Heart left ventricle (tissue), 13 donors: ENCODE results near the gene LBX2.

Source experiments
- CTCF ChIP-seq, 12 donors: fragments of 200-600 bp; sonication (generic) in 4 of 12; IDR thresholded peaks; one replicate each; pipeline versions ENCODE4 v1.5.0 to v1.8.0; 2018 to 2022; ENCODE audit warnings: antibody characterized with exemption in 12 of 12, mild to moderate bottlenecking in 5 of 12
- POLR2A ChIP-seq, 2 donors: fragments of 450-650 bp; IDR thresholded peaks; one replicate each; pipeline ENCODE4 v1.6.1; 2017; ENCODE audit warnings: antibody characterized with exemption in 2 of 2, mild to moderate bottlenecking in 2 of 2, moderate library complexity in 2 of 2
- donor health status: ischemic (EF 13 %, LVEDD 7.1; RV severe dilation, severe dysfunction).
- donor health status: DM: no; HTN: yes; CAD: no.
- donor health status: DM: no; HTN: no; CAD: no.
- donor health status: ischemic (EF 25% LVEDD 6.9; RV normal size, moderate dysfunction).
- donor health status: ischemic (EF 25% LVEDD 5.7; RV mildly dilated, moderate dysfunction).
- donor health status: ischemic (EF 35%, LVEDD 5.7; RV mildly dilated, moderate dysfunction).
- donor health status: nonischemic (EF 11% LVEDD 7.7; RV severe dilation, severe dysfunction).
- donor health status: DM: yes; HTN: yes; CAD: no.
- donor health status: PGD.
- donor health status: ischemic (EF 29% LVEDD 5.4; RV normal size, mild dysfunction).
- donor health status: nonischemic (EF 23%, LVEDD 6.1; RV moderate dilation, normal function).

GRCh38 chr2:74507145-74507925 lies 7.9 kb upstream of the LBX2 start, which contains the start of gene PCGF1:
- TF ChIP-seq CTCF (IDR thresholded peaks at IDR 0.05): peak; percentile 21 to 64 (median 42)
- peak in 1 of 2 donors; percentile 55 for TF ChIP-seq POLR2A (IDR thresholded peaks at IDR 0.05)
